HG02840 (cell line): ENCODE results near the gene MYL11.
"Not testable (repeated sequence)": the region's sequence is repeated elsewhere in the genome, so short reads cannot be mapped to it uniquely, and the experiment has no call there.

ENCODE experiments used
- ATAC-seq: cut with Tn5 transposase; IDR thresholded peaks from one replicate; pipeline ENCODE4 v1.9.1; 2021; ENCODE audit warnings: mild to moderate bottlenecking, moderate library complexity, moderate number of reproducible peaks; ENCODE audit not compliant: unreplicated experiment, low FRiP score

The MYL11 gene

GRCh38 chr16:30374538-30374937 is at the start of gene MYL11:
TSS of gene MYL11 (plus strand) at chr16:30374802. CDS start at chr16:30374858, 56 bp downstream.
- ATAC-seq = no peak

- ATAC-seq = peak; percentile 79
Measured at GRCh38 chr16:30334473-30334989, 40.1 kb upstream of the MYL11 start.

GRCh38 chr16:30335028-30335597 is 39.5 kb upstream of the MYL11 start:
- peak; percentile 73 for ATAC-seq

GRCh38 chr16:30335598-30336474 is 38.8 kb upstream of the MYL11 start:
- ATAC-seq = peak; percentile 12

GRCh38 chr16:30337964-30338357 is 36.6 kb upstream of the MYL11 start:
- not testable (repeated sequence) for ATAC-seq

- not testable (repeated sequence) for ATAC-seq
Measured at GRCh38 chr16:30338715-30339114, 35.9 kb upstream of the MYL11 start.

GRCh38 chr16:30340621-30341020 is 34.0 kb upstream of the MYL11 start:
- no peak for ATAC-seq

GRCh38 chr16:30341971-30342370 is 32.6 kb upstream of the MYL11 start:
- not testable (repeated sequence) for ATAC-seq

GRCh38 chr16:30342751-30343490 is 31.7 kb upstream of the MYL11 start:
- no peak for ATAC-seq

GRCh38 chr16:30343491-30343820 is 31.1 kb upstream of the MYL11 start:
- not testable (repeated sequence) for ATAC-seq

GRCh38 chr16:30346286-30346685 is 28.3 kb upstream of the MYL11 start:
- ATAC-seq = no peak

GRCh38 chr16:30348113-30348512 is 26.5 kb upstream of the MYL11 start:
- no peak for ATAC-seq

GRCh38 chr16:30348929-30349328 is 25.7 kb upstream of the MYL11 start:
- no peak for ATAC-seq

GRCh38 chr16:30349675-30350074 is 24.9 kb upstream of the MYL11 start:
- no peak for ATAC-seq

GRCh38 chr16:30350134-30350871 is 24.3 kb upstream of the MYL11 start:
- ATAC-seq = no peak

- no peak for ATAC-seq
Measured at GRCh38 chr16:30351001-30351441, 23.6 kb upstream of the MYL11 start.

- ATAC-seq = no peak
Measured at GRCh38 chr16:30351586-30352419, 22.8 kb upstream of the MYL11 start.

- no peak for ATAC-seq
Measured at GRCh38 chr16:30352488-30353401, 21.9 kb upstream of the MYL11 start.
